ENCODE data around the gene MAPKAPK5.

DNA sequence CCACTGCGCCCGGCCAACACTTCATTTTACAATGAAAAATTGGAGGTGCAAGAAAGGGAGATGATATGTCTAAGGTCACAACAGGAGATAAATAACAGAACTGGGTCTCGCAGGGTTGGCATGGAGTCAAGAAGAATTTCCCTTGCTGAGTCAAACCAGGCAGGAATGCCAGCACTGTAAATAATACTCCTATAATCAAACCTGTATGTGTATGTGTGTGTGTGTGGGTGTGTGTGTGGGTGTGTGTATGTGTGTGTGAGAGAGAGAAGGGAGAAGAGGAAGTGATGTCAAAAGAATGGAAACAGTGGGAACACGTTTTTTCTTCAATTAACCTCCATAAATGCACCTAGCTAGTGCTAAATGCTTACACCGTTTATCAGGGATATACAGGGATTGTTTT, 100.5 kb downstream of the MAPKAPK5 start:
- no peak for TF ChIP-seq EZH2 (IDR thresholded peaks at IDR 0.05; ENCODE audit: borderline replicate concordance, low read depth, low read length, severe bottlenecking)
- TF ChIP-seq, protein P1, sequence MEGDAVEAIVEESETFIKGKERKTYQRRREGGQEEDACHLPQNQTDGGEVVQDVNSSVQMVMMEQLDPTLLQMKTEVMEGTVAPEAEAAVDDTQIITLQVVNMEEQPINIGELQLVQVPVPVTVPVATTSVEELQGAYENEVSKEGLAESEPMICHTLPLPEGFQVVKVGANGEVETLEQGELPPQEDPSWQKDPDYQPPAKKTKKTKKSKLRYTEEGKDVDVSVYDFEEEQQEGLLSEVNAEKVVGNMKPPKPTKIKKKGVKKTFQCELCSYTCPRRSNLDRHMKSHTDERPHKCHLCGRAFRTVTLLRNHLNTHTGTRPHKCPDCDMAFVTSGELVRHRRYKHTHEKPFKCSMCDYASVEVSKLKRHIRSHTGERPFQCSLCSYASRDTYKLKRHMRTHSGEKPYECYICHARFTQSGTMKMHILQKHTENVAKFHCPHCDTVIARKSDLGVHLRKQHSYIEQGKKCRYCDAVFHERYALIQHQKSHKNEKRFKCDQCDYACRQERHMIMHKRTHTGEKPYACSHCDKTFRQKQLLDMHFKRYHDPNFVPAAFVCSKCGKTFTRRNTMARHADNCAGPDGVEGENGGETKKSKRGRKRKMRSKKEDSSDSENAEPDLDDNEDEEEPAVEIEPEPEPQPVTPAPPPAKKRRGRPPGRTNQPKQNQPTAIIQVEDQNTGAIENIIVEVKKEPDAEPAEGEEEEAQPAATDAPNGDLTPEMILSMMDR (IDR thresholded peaks at IDR 0.05; ENCODE audit: borderline replicate concordance, extremely low read depth, low read length, poor library complexity, severe bottlenecking) = no peak

Data from DND-41 (cell line).